ENCODE measurements around the gene PTPDC1.

DNA sequence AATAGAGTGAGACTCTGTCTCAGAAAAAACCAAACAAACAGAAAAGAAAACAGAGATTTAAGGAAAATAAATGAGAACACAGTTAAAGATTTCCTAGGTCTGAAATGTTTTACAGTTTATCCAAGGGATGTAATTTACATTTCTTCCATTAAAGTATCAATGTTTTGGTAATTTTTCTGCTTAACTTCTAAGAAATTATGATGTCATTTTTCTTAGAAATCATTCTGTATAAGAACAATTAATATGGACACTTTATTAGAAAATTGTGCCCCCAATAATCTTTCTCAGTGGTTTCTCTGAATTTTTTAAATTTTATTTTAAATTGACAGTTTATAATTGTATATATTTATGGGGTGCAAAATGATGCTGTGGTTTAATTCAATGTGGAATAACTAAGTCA, 49.8 kb upstream of the PTPDC1 start:
- TF ChIP-seq, protein P1, sequence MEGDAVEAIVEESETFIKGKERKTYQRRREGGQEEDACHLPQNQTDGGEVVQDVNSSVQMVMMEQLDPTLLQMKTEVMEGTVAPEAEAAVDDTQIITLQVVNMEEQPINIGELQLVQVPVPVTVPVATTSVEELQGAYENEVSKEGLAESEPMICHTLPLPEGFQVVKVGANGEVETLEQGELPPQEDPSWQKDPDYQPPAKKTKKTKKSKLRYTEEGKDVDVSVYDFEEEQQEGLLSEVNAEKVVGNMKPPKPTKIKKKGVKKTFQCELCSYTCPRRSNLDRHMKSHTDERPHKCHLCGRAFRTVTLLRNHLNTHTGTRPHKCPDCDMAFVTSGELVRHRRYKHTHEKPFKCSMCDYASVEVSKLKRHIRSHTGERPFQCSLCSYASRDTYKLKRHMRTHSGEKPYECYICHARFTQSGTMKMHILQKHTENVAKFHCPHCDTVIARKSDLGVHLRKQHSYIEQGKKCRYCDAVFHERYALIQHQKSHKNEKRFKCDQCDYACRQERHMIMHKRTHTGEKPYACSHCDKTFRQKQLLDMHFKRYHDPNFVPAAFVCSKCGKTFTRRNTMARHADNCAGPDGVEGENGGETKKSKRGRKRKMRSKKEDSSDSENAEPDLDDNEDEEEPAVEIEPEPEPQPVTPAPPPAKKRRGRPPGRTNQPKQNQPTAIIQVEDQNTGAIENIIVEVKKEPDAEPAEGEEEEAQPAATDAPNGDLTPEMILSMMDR (IDR thresholded peaks at IDR 0.05), result no peak
- TF ChIP-seq POLR2AphosphoS5 (IDR thresholded peaks at IDR 0.05) (no peak), EP300 (IDR thresholded peaks at IDR 0.05) (no peak)
